CD14-positive monocyte (primary cell): Measurements from ENCODE around the gene ARID4B. TPM values are rescaled to one million over a fixed set of nuclear protein-coding genes. Genes with fewer than 3 reads are reported as not detected.
A peak's percentile ranks its signal among the peaks of the same experiment; 100 is the strongest.

Experiments used
- DNase-seq, 3 donors: peaks; one replicate each; pipeline ENCODE4 v3.0.0-alpha.2; 2011 to 2022
- H2AFZ ChIP-seq: 2 replicates; pipeline ENCODE4 v1.6.0; 2012; ENCODE audit warnings: mild to moderate bottlenecking, low read depth, low read length, inconsistent platforms; ENCODE audit not compliant: insufficient read depth, poor library complexity, severe bottlenecking
- H3K27ac ChIP-seq, 2 donors: 1 replicate in 1 of 2; 2 replicates in 1 of 2; pipeline ENCODE4 v1.5.1; 2012 to 2013; ENCODE audit warnings: low read length in 2 of 2, control low read depth in 1 of 2, inconsistent platforms in 1 of 2, low read depth in 1 of 2, mild to moderate bottlenecking in 1 of 2
- H3K27me3 ChIP-seq, 2 donors: one replicate each; pipeline versions ENCODE4 v1.6.0 to v1.6.1; 2011 to 2013; ENCODE audit warnings: low read length in 2 of 2; ENCODE audit not compliant: control insufficient read depth in 2 of 2, insufficient read depth in 2 of 2
- H3K36me3 ChIP-seq, 2 donors: replicated peaks in 1 of 2; 1 replicate in 1 of 2; 2 replicates in 1 of 2; pipeline versions ENCODE4 v1.5.1 to v1.6.1; 2012 to 2013; ENCODE audit warnings: low read length in 2 of 2, control low read depth in 1 of 2, inconsistent platforms in 1 of 2, mild to moderate bottlenecking in 1 of 2; ENCODE audit not compliant: insufficient read depth in 2 of 2, control insufficient read depth in 1 of 2
- H3K4me1 ChIP-seq, 2 donors: 1 replicate in 1 of 2; 2 replicates in 1 of 2; pipeline versions ENCODE4 v1.5.1 to v1.6.1; 2012 to 2013; ENCODE audit warnings: low read length in 2 of 2, control low read depth in 1 of 2, inconsistent platforms in 1 of 2, mild to moderate bottlenecking in 1 of 2, moderate library complexity in 1 of 2; ENCODE audit not compliant: insufficient read depth in 2 of 2, control insufficient read depth in 1 of 2
- H3K4me2 ChIP-seq: replicated peaks from 2 replicates; pipeline ENCODE3; 2012; ENCODE audit warnings: low read length, moderate library complexity, mild to moderate bottlenecking; ENCODE audit not compliant: poor library complexity, severe bottlenecking; ENCODE audit errors: extremely low read depth
- H3K4me3 ChIP-seq, 3 experiments: fragments of 200-600 bp in 1 of 3; sonication (generic) in 1 of 3; replicated peaks in 1 of 3; 1 replicate in 2 of 3; 2 replicates in 1 of 3; pipeline ENCODE4 v1.5.1; 2011 to 2013; ENCODE audit warnings: low read length in 3 of 3, mild to moderate bottlenecking in 3 of 3, control low read depth in 2 of 3, low read depth in 2 of 3, inconsistent platforms in 1 of 3, moderate library complexity in 1 of 3
- H3K79me2 ChIP-seq: 2 replicates; pipeline ENCODE4 v1.6.0; 2012; ENCODE audit warnings: mild to moderate bottlenecking, control low read depth, inconsistent platforms, low read length, moderate library complexity; ENCODE audit not compliant: insufficient read depth
- H3K9ac ChIP-seq: 2 replicates; pipeline ENCODE4 v1.6.0; 2017; ENCODE audit warnings: low read length, mild to moderate bottlenecking; ENCODE audit not compliant: insufficient read depth, poor library complexity, severe bottlenecking
- H3K9me3 ChIP-seq, 2 donors: replicated peaks in 1 of 2; 1 replicate in 1 of 2; 2 replicates in 1 of 2; pipeline versions ENCODE4 v1.5.1 to v1.6.1; 2012 to 2013; ENCODE audit warnings: low read length in 2 of 2, control low read depth in 1 of 2; ENCODE audit not compliant: control insufficient read depth in 1 of 2, insufficient read depth in 1 of 2
- H4K20me1 ChIP-seq: 2 replicates; pipeline ENCODE4 v1.6.0; 2012; ENCODE audit warnings: mild to moderate bottlenecking, low read length, control low read depth, moderate library complexity; ENCODE audit not compliant: insufficient read depth
- H3K27ac Mint-ChIP-seq, 7 donors: one replicate each; pipeline ENCODE4 v1.8.0; 2020; ENCODE audit warnings: mild to moderate bottlenecking in 7 of 7, mixed read lengths in 7 of 7, moderate library complexity in 6 of 7, inconsistent platforms in 2 of 7
- H3K27me3 Mint-ChIP-seq, 3 donors: one replicate each; pipeline ENCODE4 v1.8.0; 2021 to 2022; ENCODE audit warnings: low read depth in 3 of 3, mild to moderate bottlenecking in 3 of 3, mixed read lengths in 3 of 3, moderate library complexity in 3 of 3, inconsistent platforms in 1 of 3
- H3K36me3 Mint-ChIP-seq, 2 donors: one replicate each; pipeline ENCODE4 v1.8.0; 2020; ENCODE audit warnings: mixed read lengths in 2 of 2, inconsistent platforms in 1 of 2, mild to moderate bottlenecking in 1 of 2
- H3K4me1 Mint-ChIP-seq: one replicate; pipeline ENCODE4 v1.8.0; 2020; ENCODE audit warnings: mild to moderate bottlenecking, mixed read lengths
- H3K4me3 Mint-ChIP-seq, 2 donors: one replicate each; pipeline ENCODE4 v1.8.0; 2020; ENCODE audit warnings: mild to moderate bottlenecking in 2 of 2, mixed read lengths in 2 of 2, moderate library complexity in 1 of 2
- H3K9me3 Mint-ChIP-seq, 7 donors: one replicate each; pipeline ENCODE4 v1.8.0; 2020 to 2022; ENCODE audit warnings: mixed read lengths in 7 of 7, mild to moderate bottlenecking in 6 of 7, moderate library complexity in 6 of 7, inconsistent platforms in 2 of 7
- WGBS: methylation state at CpG from one replicate; pipeline ENCODE4 v1.1.5; 2013; ENCODE audit warnings: missing lambda C conversion rate; ENCODE audit not compliant: insufficient coverage; 5-methylcytosine and 5-hydroxymethylcytosine counted together
- intact Hi-C, 2 donors: fragments of 100-400 bp; cut with micrococcal nuclease; formaldehyde crosslinking; loops; one replicate each; pipeline versions ENCODE4 v1.15.0 to v1.15.1; 2023
- polyA plus RNA-seq, 3 donors: library from polyadenylated mRNA; depleted of rRNA in 1 of 3; unstranded in 2 of 3; stranded (reverse) in 1 of 3; fragments of 300-500 nt in 2 of 3; fragments of >200 nt in 1 of 3; fragmentation: Illumina TruSeq in 2 of 3; gene quantifications; 1 replicate in 2 of 3; 2 replicates in 1 of 3; pipeline ENCODE4 v1.2.3, GENCODE V29; 2012 to 2021
- TF ChIP-seq, protein P1 (sequence below): fragments of 200-600 bp; IDR thresholded peaks from one replicate; pipeline ENCODE4 v1.8.0; 2022; ENCODE audit warnings: antibody characterized with exemption, mild to moderate bottlenecking

Gene ARID4B
- polyA plus RNA-seq, 3 donors = 9.3 to 15.4 (median 11.1) TPM

DNA sequence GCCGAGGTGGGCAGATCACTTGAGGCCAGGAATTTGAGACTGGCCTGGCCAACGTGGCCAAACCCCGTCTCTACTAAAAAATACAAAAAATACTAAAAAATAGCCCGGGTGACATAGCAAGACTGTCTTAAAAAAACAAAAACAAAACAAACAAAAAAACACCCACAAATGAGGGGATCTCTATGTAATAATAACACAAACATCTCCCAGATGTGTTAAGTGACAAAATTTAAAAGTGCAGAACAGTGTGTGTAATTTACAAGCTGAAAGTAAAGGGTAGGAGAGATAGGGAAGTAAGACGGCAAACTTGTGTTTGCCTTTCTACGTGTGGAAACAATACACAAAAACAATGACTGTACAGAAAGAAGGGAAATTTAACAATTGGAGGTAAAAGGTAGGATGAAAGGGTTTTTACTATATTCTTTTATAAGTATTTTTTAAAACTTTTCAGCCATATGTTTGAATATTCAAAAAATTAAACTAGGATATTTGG is 36.3 kb downstream of the ARID4B start:
- H3K9ac ChIP-seq = no peak overlapping the region
- H4K20me1 ChIP-seq = peaks cover 99% of the 10 kb centered on the region
- H3K27ac ChIP-seq = peak overlapping the region in 1 of 2 donors; percentile 61
- DNase-seq = peak in 2 of 3 donors; percentile 12 to 13
- H3K4me1 Mint-ChIP-seq = peaks cover 26% of the 10 kb centered on the region
- H3K36me3 Mint-ChIP-seq = peaks cover 2 to 5% of the 10 kb centered on the region in 2 donors
- 100% methylated on average over 2 of the region's 6 CpGs for WGBS
- TF ChIP-seq, protein P1, sequence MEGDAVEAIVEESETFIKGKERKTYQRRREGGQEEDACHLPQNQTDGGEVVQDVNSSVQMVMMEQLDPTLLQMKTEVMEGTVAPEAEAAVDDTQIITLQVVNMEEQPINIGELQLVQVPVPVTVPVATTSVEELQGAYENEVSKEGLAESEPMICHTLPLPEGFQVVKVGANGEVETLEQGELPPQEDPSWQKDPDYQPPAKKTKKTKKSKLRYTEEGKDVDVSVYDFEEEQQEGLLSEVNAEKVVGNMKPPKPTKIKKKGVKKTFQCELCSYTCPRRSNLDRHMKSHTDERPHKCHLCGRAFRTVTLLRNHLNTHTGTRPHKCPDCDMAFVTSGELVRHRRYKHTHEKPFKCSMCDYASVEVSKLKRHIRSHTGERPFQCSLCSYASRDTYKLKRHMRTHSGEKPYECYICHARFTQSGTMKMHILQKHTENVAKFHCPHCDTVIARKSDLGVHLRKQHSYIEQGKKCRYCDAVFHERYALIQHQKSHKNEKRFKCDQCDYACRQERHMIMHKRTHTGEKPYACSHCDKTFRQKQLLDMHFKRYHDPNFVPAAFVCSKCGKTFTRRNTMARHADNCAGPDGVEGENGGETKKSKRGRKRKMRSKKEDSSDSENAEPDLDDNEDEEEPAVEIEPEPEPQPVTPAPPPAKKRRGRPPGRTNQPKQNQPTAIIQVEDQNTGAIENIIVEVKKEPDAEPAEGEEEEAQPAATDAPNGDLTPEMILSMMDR = no peak
- peaks cover 100% of the 10 kb centered on the region for H3K79me2 ChIP-seq
- peaks cover 0 to 3% (median 0%) of the 10 kb centered on the region in 7 donors for H3K9me3 Mint-ChIP-seq
- H3K9me3 ChIP-seq = no peaks in the 10 kb centered on the region
- no peak overlapping the region for H3K4me3 Mint-ChIP-seq
- peak overlapping the region; percentile 15 for H3K4me2 ChIP-seq
- peaks cover 0 to 2% (median 0%) of the 10 kb centered on the region in 3 donors for H3K27me3 Mint-ChIP-seq
- H3K27ac Mint-ChIP-seq = peak overlapping the region in 5 of 7 donors; percentile 15 to 67 (median 38)
- H3K4me1 ChIP-seq = peaks cover 12 to 13% of the 10 kb centered on the region in 2 donors
- no peaks in the 10 kb centered on the region for H3K27me3 ChIP-seq
- intact Hi-C loops = no loop called here
- no peak overlapping the region for H2AFZ ChIP-seq
- H3K36me3 ChIP-seq = no peaks in the 10 kb centered on the region
- H3K4me3 ChIP-seq = no peak overlapping the region

DNA sequence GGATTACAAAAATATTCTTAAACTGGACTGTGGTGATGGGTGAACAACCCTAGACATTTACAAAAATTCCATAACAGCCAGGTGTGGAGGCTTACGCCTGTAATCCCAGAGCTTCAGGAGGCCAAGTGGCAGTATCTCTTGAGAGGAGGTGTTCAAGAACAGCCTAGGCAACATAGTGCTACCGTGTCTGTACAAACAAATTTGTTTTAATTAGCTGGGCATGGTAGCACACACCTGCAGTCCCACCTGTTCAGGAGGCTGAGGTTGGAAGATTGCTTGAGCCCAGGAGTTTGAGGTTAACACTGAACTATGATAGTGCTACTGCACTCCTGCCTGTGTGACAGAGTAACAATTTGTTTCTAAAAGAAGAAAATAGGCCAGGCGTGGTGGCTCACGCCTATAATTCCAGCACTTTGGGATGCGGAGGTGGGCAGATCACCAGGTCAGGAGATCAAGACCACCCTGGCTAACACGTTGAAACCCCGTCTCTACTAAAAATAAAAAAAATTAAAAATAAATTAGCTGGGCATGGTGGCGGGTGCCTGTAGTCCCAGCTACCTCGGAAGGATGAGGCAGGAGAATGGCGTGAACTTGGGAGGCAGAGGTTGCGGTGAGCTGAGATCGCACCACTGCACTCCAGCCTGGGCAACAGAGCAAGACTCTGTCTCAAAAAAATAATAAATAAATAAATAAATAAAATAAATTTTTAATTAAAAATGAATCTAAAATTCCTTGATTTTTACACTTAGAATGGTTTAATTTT is 37.1 kb downstream of the ARID4B start:
- no peaks in the 10 kb centered on the region for H3K9me3 ChIP-seq
- H3K4me2 ChIP-seq = no peak overlapping the region
- H4K20me1 ChIP-seq = peaks cover 99% of the 10 kb centered on the region
- H3K4me1 Mint-ChIP-seq = peaks cover 27% of the 10 kb centered on the region
- 60% methylated on average over 2 of the region's 12 CpGs for WGBS
- TF ChIP-seq, protein P1 = no peak
- no peaks in the 10 kb centered on the region for H3K27me3 ChIP-seq
- H3K4me1 ChIP-seq = peaks cover 12 to 13% of the 10 kb centered on the region in 2 donors
- H3K9ac ChIP-seq = no peak overlapping the region
- H3K36me3 ChIP-seq = no peaks in the 10 kb centered on the region
- H3K27ac Mint-ChIP-seq = peak overlapping the region in 2 of 7 donors; percentile 38 to 48
- no peak overlapping the region for H2AFZ ChIP-seq
- H3K36me3 Mint-ChIP-seq = peaks cover 4 to 5% of the 10 kb centered on the region in 2 donors
- intact Hi-C loops = no loop called here
- H3K4me3 Mint-ChIP-seq = no peak overlapping the region
- H3K27ac ChIP-seq = no peak overlapping the region
- peaks cover 0 to 2% (median 0%) of the 10 kb centered on the region in 3 donors for H3K27me3 Mint-ChIP-seq
- H3K79me2 ChIP-seq = peaks cover 100% of the 10 kb centered on the region
- H3K9me3 Mint-ChIP-seq = no peaks in the 10 kb centered on the region
- no peak for DNase-seq
- no peak overlapping the region for H3K4me3 ChIP-seq
